B cell (primary cell): ENCODE data around the gene ALOX5AP.

Source experiments
- EZH2 ChIP-seq: IDR thresholded peaks from 2 replicates; pipeline ENCODE4 v1.6.1; 2012; ENCODE audit warnings: borderline replicate concordance, low read depth, mild to moderate bottlenecking, moderate library complexity, low read length; ENCODE audit not compliant: insufficient read depth, poor library complexity, severe bottlenecking
- TF ChIP-seq, protein P1 (sequence below): fragments of 200-600 bp; IDR thresholded peaks from one replicate; pipeline ENCODE4 v1.8.0; 2022; ENCODE audit warnings: antibody characterized with exemption, mild to moderate bottlenecking

GRCh38 chr13:30697177-30697953 is 38.0 kb upstream of the ALOX5AP start:
- TF ChIP-seq, protein P1, sequence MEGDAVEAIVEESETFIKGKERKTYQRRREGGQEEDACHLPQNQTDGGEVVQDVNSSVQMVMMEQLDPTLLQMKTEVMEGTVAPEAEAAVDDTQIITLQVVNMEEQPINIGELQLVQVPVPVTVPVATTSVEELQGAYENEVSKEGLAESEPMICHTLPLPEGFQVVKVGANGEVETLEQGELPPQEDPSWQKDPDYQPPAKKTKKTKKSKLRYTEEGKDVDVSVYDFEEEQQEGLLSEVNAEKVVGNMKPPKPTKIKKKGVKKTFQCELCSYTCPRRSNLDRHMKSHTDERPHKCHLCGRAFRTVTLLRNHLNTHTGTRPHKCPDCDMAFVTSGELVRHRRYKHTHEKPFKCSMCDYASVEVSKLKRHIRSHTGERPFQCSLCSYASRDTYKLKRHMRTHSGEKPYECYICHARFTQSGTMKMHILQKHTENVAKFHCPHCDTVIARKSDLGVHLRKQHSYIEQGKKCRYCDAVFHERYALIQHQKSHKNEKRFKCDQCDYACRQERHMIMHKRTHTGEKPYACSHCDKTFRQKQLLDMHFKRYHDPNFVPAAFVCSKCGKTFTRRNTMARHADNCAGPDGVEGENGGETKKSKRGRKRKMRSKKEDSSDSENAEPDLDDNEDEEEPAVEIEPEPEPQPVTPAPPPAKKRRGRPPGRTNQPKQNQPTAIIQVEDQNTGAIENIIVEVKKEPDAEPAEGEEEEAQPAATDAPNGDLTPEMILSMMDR = no peak
- no peak for TF ChIP-seq EZH2
